OCI-LY1 (cell line): Measurements from ENCODE around the gene P2RY14.

ENCODE experiments used
- H2AFZ ChIP-seq: fragments of 200-600 bp; sonication (generic), shearing (Covaris generic); 2 replicates; pipeline ENCODE4 v1.6.0; 2014; ENCODE audit warnings: antibody characterized with exemption, mild to moderate bottlenecking, low read length
- H3F3A ChIP-seq: fragments of 200-600 bp; sonication (generic), shearing (Covaris generic); 2 replicates; pipeline ENCODE4 v1.6.0; 2014; ENCODE audit warnings: mild to moderate bottlenecking, antibody characterized with exemption, low read length, moderate library complexity; ENCODE audit not compliant: insufficient read depth
- H3K27ac ChIP-seq: fragments of 200-600 bp; sonication (generic); 2 replicates; pipeline ENCODE4 v1.5.1; 2014; ENCODE audit warnings: low read length, mixed run types, mild to moderate bottlenecking, low read depth; ENCODE audit not compliant: poor library complexity, severe bottlenecking
- H3K27me3 ChIP-seq: fragments of 200-600 bp; sonication (generic); 2 replicates; pipeline ENCODE4 v1.6.0; 2014; ENCODE audit warnings: antibody characterized with exemption, mild to moderate bottlenecking, low read length, moderate library complexity; ENCODE audit not compliant: insufficient read depth
- H3K36me3 ChIP-seq: fragments of 200-600 bp; sonication (generic); 2 replicates; pipeline ENCODE4 v1.6.1; 2014; ENCODE audit warnings: mild to moderate bottlenecking, antibody characterized with exemption, low read length, moderate library complexity, mixed read lengths; ENCODE audit not compliant: insufficient read depth
- H3K4me1 ChIP-seq: fragments of 200-600 bp; sonication (generic); 2 replicates; pipeline ENCODE4 v1.5.1; 2014; ENCODE audit warnings: mild to moderate bottlenecking, low read length, moderate library complexity; ENCODE audit not compliant: insufficient read depth, severe bottlenecking
- H3K4me2 ChIP-seq: fragments of 200-600 bp; sonication (generic), shearing (Covaris generic); 2 replicates; pipeline ENCODE4 v1.6.1; 2014; ENCODE audit warnings: low read length
- H3K4me3 ChIP-seq: fragments of 200-600 bp; sonication (generic); 2 replicates; pipeline ENCODE4 v1.5.1; 2014; ENCODE audit warnings: low read length, low read depth, mild to moderate bottlenecking, mixed read lengths; ENCODE audit not compliant: poor library complexity, severe bottlenecking
- H3K79me2 ChIP-seq: fragments of 200-600 bp; shearing (Covaris generic); 2 replicates; pipeline ENCODE4 v1.6.1; 2016; ENCODE audit warnings: mixed run types, low read length, mixed read lengths; ENCODE audit not compliant: insufficient read depth
- H3K9ac ChIP-seq: fragments of 200-600 bp; sonication (generic), shearing (Covaris generic); 2 replicates; pipeline ENCODE4 v1.6.1; 2014; ENCODE audit warnings: mild to moderate bottlenecking, low read length, mixed read lengths
- H3K9me2 ChIP-seq: fragments of 200-600 bp; sonication (generic), shearing (Covaris generic); 2 replicates; pipeline ENCODE4 v1.6.1; 2014; ENCODE audit warnings: low read depth, mild to moderate bottlenecking, low read length, mixed read lengths
- H3K9me3 ChIP-seq: fragments of 200-600 bp; shearing (Covaris generic); 2 replicates; pipeline ENCODE4 v1.6.1; 2014; ENCODE audit warnings: low read length, mixed read lengths
- H4K20me1 ChIP-seq: fragments of 200-600 bp; sonication (generic), shearing (Covaris generic); 2 replicates; pipeline ENCODE4 v1.6.0; 2016; ENCODE audit warnings: mild to moderate bottlenecking, low read length; ENCODE audit not compliant: insufficient read depth
- EZH2 ChIP-seq: fragments of 200-600 bp; sonication (generic), shearing (Covaris generic); IDR thresholded peaks from 2 replicates; pipeline ENCODE4 v1.8.0; 2017; ENCODE audit warnings: borderline replicate concordance, mixed run types, mild to moderate bottlenecking, antibody characterized with exemption, low read length, moderate library complexity, mixed read lengths
- TF ChIP-seq, protein P1 (sequence below): fragments of 200-600 bp; sonication (generic), shearing (Covaris generic); IDR thresholded peaks from 2 replicates; pipeline ENCODE4 v1.5.1; 2017; ENCODE audit warnings: mild to moderate bottlenecking, antibody characterized with exemption, low read length, moderate library complexity, mixed read lengths

The P2RY14 gene

DNA sequence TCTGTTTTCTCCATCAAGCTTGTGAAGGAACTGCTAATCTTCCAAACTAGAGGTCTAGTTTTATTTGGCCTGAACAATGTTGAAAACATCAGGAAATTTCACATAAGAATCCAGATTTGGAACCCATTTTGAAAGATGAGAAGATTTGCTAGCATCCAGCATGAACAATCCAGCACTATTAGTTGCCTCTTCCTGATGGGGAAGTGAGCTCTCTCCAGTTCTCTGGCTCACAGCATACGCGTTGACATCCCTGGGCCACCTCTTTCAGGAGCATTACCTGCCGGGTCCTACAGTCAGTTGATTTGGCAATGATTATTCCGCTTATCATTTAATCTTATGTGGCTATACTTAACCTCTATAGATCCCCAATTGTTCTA, 27.4 kb upstream of the P2RY14 start:
- Histone ChIP-seq H3K9me3 (no peaks in the 10 kb centered on the region), H3K36me3 (no peaks in the 10 kb centered on the region), H3K79me2 (no peaks in the 10 kb centered on the region), H3K27ac (no peak overlapping the region), H3K4me2 (no peak overlapping the region), H4K20me1 (no peaks in the 10 kb centered on the region), H3K4me3 (no peak overlapping the region), H2AFZ (no peak overlapping the region), H3K9me2 (no peaks in the 10 kb centered on the region), H3F3A (no peaks in the 10 kb centered on the region), H3K9ac (no peak overlapping the region), H3K27me3 (no peaks in the 10 kb centered on the region), H3K4me1 (no peaks in the 10 kb centered on the region)
- TF ChIP-seq, protein P1, sequence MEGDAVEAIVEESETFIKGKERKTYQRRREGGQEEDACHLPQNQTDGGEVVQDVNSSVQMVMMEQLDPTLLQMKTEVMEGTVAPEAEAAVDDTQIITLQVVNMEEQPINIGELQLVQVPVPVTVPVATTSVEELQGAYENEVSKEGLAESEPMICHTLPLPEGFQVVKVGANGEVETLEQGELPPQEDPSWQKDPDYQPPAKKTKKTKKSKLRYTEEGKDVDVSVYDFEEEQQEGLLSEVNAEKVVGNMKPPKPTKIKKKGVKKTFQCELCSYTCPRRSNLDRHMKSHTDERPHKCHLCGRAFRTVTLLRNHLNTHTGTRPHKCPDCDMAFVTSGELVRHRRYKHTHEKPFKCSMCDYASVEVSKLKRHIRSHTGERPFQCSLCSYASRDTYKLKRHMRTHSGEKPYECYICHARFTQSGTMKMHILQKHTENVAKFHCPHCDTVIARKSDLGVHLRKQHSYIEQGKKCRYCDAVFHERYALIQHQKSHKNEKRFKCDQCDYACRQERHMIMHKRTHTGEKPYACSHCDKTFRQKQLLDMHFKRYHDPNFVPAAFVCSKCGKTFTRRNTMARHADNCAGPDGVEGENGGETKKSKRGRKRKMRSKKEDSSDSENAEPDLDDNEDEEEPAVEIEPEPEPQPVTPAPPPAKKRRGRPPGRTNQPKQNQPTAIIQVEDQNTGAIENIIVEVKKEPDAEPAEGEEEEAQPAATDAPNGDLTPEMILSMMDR = no peak
- no peak for TF ChIP-seq EZH2

DNA sequence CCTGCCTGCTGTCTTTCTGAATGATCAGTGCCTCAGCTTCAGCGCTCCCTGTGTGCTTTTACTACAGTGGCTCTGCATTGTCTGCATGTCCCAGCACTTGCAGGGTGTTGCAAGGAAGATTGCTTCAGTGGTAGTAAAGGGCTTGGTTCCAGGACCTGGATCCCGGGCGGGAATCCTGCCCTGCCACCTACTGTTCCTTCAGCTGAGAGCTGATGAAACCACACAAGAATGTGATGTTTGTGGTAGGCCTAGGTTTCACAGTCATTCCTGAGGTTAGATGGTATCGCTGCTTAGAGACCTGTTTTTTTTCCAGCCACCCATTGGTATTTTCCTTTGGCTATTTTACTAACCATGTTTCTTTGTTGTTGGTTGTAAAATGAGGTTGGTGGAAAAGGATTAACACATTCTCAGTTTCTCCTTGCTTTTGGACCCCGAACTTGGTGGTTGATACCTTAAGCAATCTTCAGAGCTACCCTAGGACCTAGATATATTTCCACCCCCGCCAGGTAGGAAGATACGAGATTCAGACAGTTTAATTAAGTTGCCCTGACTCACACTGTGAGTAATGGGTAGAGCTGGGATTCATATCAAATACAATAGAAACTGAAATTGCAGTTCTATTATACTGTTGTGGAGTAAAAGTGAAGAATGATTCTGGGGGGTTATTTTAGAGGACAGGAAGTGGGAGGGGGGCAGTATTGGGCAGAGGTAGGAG, 26.9 kb upstream of the P2RY14 start:
- no peak overlapping the region for H3K27ac ChIP-seq
- H3K4me3 ChIP-seq = no peak overlapping the region
- H4K20me1 ChIP-seq = no peaks in the 10 kb centered on the region
- no peak for TF ChIP-seq EZH2
- TF ChIP-seq, protein P1 = no peak
- H3K36me3 ChIP-seq = no peaks in the 10 kb centered on the region
- H3F3A ChIP-seq = no peaks in the 10 kb centered on the region
- no peaks in the 10 kb centered on the region for H3K9me3 ChIP-seq
- no peaks in the 10 kb centered on the region for H3K9me2 ChIP-seq
- no peak overlapping the region for H3K4me2 ChIP-seq
- no peaks in the 10 kb centered on the region for H3K27me3 ChIP-seq
- H3K79me2 ChIP-seq = no peaks in the 10 kb centered on the region
- H2AFZ ChIP-seq = no peak overlapping the region
- no peak overlapping the region for H3K9ac ChIP-seq
- H3K4me1 ChIP-seq = no peaks in the 10 kb centered on the region

- no peak overlapping the region for H2AFZ ChIP-seq
- TF ChIP-seq EZH2 = no peak
- TF ChIP-seq, protein P1 = no peak
- H3K4me3 ChIP-seq = no peak overlapping the region
- no peaks in the 10 kb centered on the region for H3K9me3 ChIP-seq
- no peak overlapping the region for H3K9ac ChIP-seq
- H3K4me2 ChIP-seq = no peak overlapping the region
- H3F3A ChIP-seq = no peaks in the 10 kb centered on the region
- no peak overlapping the region for H3K27ac ChIP-seq
- no peaks in the 10 kb centered on the region for H3K4me1 ChIP-seq
- no peaks in the 10 kb centered on the region for H3K79me2 ChIP-seq
- no peaks in the 10 kb centered on the region for H3K9me2 ChIP-seq
- H3K36me3 ChIP-seq = no peaks in the 10 kb centered on the region
- H4K20me1 ChIP-seq = no peaks in the 10 kb centered on the region
- H3K27me3 ChIP-seq = no peaks in the 10 kb centered on the region
Measured at GRCh38 chr3:151303751-151304150, 25.4 kb upstream of the P2RY14 start.
